ENCODE measurements around the gene KRTAP10-5.

The KRTAP10-5 gene

GRCh38 chr21:44583089-44583799 lies 2.8 kb upstream of the KRTAP10-5 start:
- no peak for DNase-seq (ENCODE audit: extremely low read depth, low read depth)
- TF ChIP-seq CTCF (IDR thresholded peaks at IDR 0.05; ENCODE audit: low read depth, low read length) = no peak

- TF ChIP-seq CTCF (IDR thresholded peaks at IDR 0.05; ENCODE audit: low read depth, low read length) = no peak
- DNase-seq (ENCODE audit: extremely low read depth, low read depth) = no peak
Measured at GRCh38 chr21:44582055-44582454, 1.7 kb upstream of the KRTAP10-5 start.

- no peak for TF ChIP-seq CTCF (IDR thresholded peaks at IDR 0.05; ENCODE audit: low read depth, low read length)
- no peak for DNase-seq (ENCODE audit: extremely low read depth, low read depth)
Measured at GRCh38 chr21:44581158-44581557, 754 bp upstream of the KRTAP10-5 start.

GRCh38 chr21:44579833-44580144 lies 615 bp downstream of the KRTAP10-5 start:
- no peak for TF ChIP-seq CTCF (IDR thresholded peaks at IDR 0.05; ENCODE audit: low read depth, low read length)
- DNase-seq (ENCODE audit: extremely low read depth, low read depth) = no peak

GRCh38 chr21:44579056-44579832 lies 1.2 kb downstream of the KRTAP10-5 start:
- no peak for TF ChIP-seq CTCF (IDR thresholded peaks at IDR 0.05; ENCODE audit: low read depth, low read length)
- no peak for DNase-seq (ENCODE audit: extremely low read depth, low read depth)

GRCh38 chr21:44578371-44579055 lies 1.9 kb downstream of the KRTAP10-5 start:
- no peak for DNase-seq (ENCODE audit: extremely low read depth, low read depth)
- no peak for TF ChIP-seq CTCF (IDR thresholded peaks at IDR 0.05; ENCODE audit: low read depth, low read length)

GRCh38 chr21:44576025-44576420 lies 4.4 kb downstream of the KRTAP10-5 start:
- no peak for DNase-seq (ENCODE audit: extremely low read depth, low read depth)
- TF ChIP-seq CTCF (IDR thresholded peaks at IDR 0.05; ENCODE audit: low read depth, low read length) = no peak

Measured in AG09319 (cell line).